NCI-H1417 (cell line): ENCODE data around the gene CYP2A13.
"Not testable (repeated sequence)": the region's sequence is repeated elsewhere in the genome, so short reads cannot be mapped to it uniquely, and the experiment has no call there.

ENCODE experiments used
- DNase-seq, 3 experiments: peaks; one replicate each; lab custom pipeline; 2025; lab: John Stamatoyannopoulos, UW

CYP2A13 gene, protein sequence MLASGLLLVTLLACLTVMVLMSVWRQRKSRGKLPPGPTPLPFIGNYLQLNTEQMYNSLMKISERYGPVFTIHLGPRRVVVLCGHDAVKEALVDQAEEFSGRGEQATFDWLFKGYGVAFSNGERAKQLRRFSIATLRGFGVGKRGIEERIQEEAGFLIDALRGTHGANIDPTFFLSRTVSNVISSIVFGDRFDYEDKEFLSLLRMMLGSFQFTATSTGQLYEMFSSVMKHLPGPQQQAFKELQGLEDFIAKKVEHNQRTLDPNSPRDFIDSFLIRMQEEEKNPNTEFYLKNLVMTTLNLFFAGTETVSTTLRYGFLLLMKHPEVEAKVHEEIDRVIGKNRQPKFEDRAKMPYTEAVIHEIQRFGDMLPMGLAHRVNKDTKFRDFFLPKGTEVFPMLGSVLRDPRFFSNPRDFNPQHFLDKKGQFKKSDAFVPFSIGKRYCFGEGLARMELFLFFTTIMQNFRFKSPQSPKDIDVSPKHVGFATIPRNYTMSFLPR

GRCh38 chr19:41088151-41088550, at the start of gene CYP2A13:
Gene CYP2A13, plus strand, starts transcription at chr19:41088451. Its CDS starts 21 bp downstream, at chr19:41088472.
- DNase-seq = no peak

DNA sequence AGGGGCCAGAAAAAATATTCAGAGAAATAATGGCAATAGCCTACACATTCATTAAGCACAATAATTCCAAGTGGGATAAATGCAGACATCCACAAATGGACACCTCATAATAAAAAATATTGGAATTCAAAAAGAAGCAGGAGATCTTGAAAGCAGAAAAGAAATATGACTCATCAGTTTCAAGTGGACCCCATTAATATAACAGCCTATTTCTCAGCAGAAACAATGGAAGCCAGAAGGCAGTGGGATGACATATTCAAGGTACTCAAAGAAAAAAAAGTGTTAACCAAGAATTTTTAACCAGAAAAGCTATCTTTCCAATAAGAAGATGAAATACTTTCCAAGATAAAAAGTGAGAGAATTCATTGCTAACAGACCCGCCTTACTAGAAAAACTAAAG, 48.4 kb upstream of the CYP2A13 start:
- no peak for DNase-seq

GRCh38 chr19:41045095-41045494, 43.2 kb upstream of the CYP2A13 start:
- not testable (repeated sequence) for DNase-seq

GRCh38 chr19:41050426-41050825, 37.8 kb upstream of the CYP2A13 start:
- no peak for DNase-seq

DNA sequence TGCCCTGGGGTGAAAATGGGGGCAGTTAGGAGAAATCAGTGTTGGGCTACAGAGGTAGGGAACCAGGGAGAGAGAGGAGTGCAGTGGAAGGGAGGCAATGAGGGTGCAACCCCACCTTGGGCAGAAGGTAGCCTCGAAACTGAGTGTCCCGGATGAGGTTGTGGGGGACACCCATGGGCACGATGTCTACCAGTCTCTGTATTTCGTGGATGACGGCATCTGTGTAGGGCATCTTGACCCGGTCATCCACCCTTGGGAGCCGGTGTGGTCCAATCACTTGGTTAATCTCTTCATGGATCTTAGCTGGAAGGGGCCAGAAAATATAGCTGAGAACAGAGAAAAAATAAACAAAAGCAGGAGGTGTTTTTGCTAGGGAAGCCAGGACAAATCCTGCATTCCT, 36.1 kb upstream of the CYP2A13 start:
- not testable (repeated sequence) for DNase-seq

DNA sequence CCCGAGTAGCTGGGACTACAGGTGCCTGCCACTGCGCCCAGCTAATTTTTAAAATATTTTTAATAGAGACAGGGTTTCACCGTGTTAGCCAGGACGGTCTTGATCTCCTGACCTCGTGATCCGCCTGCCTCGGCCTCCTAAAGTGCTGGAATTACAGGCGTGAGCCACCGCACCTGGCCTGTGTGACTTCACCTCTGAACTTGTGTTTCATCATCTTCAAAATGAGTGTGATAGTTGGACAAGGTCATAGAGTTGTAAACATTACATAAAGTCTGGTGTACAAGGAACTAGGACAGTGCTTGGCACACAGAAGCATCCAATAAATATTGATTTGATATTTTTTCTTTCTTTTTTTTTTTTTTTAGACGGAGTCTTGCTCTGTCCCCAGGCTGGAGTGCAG, 34.9 kb upstream of the CYP2A13 start:
- DNase-seq = not testable (repeated sequence)

DNA sequence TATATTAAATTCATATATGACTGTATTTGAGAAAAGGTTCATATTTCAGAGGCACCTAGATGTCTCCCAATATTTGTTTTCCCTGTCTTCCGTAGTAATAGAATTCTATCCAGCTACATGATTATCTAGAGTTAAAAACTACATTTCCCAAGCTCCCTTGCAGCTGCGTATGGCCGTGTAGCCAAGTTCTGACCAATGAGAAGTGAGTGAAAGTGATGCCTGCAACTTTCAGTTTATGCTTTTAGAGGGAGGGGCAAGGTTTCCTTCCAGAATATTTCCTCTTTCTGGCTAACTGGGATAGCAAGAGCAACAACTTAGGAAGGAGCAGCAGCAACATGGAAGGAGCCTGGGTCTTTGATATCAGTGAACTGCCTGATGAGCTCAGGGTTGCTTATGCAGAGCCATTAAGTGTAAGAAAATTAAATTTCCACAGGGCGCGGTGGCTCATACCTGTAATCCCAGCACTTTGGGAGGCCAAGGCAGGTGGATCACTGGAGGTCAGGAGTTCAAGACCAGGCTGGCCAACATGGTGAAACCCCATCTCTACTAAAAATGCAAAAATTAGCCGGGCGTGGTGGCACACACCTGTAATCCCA, 23.2 kb upstream of the CYP2A13 start:
- DNase-seq = no peak

DNA sequence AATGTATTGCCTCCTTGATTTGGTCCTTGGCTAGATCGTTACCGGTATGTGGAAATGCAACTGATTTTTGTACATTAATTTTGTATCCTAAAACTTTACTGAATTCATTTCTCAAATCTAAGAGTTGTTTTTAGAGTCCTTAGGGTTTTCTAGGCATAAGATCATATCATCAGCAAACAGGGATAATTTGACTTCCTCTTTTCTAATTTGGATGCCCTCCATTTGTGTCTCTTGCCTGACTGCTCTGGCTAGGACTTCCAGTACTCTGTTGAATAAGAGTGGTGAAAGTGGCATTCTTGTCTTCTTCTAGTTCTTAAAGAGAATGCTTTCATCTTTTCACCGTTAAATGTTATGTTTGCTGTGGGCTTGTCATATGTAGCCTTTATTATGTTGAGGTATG, 12.0 kb upstream of the CYP2A13 start:
- DNase-seq = no peak

GRCh38 chr19:41083516-41083915, 4.7 kb upstream of the CYP2A13 start:
- no peak for DNase-seq

DNA sequence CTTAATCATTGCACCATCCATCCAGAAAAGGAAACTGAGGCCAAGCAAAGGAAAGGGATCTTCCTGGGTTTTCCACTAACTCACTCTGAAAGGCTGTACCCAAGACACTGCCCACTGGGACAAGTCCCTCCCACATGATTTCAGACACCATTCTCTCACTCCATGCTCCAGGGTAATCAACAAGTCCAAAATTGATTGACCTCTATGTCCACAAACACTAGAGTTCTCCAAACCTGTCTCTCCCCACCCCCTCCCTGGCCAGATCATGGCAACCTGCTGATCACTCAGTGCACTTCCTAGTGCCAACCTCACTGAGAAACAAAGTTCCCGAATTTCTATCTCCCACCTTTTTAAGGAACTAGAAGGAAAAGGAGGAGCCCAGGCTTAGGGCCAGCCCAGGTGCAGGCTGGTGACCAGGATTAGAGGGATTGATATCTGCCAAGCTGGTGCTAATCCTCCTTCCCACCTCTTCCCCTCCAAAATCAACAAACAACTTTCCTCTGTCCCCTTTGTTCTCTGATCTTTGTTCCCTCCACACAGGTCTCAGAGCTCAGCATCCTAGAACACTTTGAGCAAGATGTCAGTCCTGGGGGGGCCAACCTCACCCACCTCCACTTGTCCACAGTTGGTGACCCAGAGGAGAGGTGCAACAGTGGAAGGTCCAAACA, 2.4 kb upstream of the CYP2A13 start:
- DNase-seq = no peak

- no peak for DNase-seq
Measured at GRCh38 chr19:41089959-41090358, 1.7 kb downstream of the CYP2A13 start.

DNA sequence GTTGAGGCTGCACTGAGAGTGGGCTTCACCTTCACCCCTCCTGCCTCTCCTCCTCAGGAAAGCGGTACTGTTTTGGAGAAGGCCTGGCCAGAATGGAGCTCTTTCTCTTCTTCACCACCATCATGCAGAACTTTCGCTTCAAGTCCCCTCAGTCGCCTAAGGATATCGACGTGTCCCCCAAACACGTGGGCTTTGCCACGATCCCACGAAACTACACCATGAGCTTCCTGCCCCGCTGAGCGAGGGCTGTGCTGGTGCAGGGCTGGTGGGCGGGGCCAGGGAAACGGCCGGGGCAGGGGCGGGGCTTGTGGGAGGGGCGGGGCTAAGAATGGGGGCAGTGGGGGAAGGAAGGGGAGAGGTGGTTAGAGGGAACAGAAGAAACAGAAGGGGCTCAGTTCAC, 7.5 kb downstream of the CYP2A13 start:
- no peak for DNase-seq

DNA sequence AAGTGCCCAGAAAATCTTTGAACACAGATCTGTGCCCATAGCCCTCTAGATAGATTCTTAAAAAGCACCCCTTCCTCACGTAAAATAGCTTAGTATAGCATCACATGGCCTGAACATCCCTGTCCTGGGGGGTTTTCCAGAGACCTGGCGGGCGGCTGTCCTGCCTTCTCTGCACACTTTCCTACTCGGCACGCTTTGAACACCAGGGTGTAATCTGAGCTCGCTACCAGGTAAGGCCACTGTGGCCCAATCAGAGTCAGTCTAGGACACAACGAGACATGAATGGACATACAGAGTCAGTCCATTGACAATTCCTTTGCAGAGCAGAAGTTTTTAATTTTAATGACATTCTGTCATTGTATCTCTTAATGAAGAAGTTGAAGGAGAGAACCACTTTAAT, 8.1 kb downstream of the CYP2A13 start:
- no peak for DNase-seq

DNA sequence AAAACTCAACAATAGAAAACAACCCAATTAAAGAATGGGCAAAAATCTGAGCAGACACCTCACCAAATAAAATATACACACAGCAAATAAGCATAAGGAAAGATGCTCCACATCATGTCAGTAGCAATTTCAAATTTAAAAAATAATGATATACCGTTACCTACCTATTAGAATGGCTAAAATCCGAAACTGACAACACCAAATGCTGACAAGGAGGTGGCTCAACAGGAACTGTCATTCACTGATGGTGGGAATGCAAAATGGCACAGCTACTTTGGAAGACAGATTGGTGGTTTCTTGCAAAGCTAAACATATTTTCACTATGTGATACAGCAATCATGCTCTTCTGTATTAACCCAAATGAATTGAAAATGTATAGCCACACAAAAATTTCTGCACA, 9.1 kb downstream of the CYP2A13 start:
- no peak for DNase-seq

- no peak for DNase-seq
Measured at GRCh38 chr19:41098762-41099161, 10.5 kb downstream of the CYP2A13 start.

- DNase-seq = not testable (repeated sequence)
Measured at GRCh38 chr19:41102210-41102609, 14.0 kb downstream of the CYP2A13 start.

DNA sequence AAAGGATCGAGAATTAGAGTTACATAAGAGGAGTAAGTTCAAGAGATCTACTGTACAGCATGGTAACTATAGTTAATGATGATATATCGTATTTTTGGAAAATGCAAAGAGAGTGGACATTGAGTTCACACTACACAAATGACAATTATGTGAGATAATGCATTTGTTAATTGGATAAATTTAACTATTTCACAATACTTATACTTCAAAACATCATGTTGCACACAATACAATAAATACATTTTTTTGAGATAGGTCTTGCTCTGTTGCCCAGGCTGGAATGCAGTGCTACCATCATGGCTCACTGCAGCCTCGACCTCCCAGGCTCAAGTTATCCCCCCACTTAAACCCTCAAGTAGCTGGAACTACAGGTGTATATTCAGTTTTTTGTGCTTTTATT, 17.9 kb downstream of the CYP2A13 start:
- DNase-seq = no peak

DNA sequence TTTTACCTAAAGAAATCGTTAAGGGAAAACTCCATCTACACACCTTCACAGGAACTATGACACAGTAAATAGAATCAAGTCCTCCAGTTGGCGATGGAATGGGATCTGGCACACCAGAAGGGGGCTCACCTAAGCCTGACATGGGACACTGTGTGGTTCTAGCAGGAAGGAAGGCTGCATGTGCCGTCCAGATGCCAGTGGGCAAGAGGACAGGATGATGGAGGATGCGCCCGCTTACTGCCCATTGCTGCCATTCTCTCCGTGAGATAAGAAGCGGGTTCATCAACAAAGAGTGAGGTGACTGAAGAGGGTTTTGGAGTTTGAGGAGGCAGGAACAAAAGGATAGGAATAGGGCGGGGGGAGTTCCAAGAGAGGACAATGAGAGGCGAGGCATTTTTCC, 23.0 kb downstream of the CYP2A13 start:
- no peak for DNase-seq

DNA sequence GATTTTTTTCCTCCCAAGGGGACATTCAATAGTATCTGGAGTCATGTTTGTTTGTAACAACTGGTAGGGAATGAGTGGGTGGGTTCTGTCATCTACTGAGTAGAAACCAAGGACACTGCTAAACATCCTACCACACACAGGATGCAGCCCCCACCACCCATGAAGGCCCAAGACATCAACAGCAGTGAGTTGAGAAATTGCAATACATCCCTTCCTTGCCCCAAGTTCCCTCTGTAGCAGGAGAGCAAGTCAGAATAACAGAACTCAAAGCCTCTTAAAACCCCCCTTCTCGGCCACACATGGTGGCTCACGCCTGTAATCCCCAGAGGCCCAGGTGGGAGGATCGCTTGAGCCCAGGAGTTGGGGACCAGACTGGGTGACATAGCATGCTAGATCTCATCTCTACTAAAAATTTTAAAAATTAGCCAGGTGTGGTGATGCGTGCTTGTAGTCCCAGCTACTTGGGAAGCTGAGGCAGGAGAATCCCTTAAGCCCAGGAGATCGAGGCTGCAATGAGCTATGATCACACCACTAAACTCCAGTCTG, 23.6 kb downstream of the CYP2A13 start:
- DNase-seq = no peak

DNA sequence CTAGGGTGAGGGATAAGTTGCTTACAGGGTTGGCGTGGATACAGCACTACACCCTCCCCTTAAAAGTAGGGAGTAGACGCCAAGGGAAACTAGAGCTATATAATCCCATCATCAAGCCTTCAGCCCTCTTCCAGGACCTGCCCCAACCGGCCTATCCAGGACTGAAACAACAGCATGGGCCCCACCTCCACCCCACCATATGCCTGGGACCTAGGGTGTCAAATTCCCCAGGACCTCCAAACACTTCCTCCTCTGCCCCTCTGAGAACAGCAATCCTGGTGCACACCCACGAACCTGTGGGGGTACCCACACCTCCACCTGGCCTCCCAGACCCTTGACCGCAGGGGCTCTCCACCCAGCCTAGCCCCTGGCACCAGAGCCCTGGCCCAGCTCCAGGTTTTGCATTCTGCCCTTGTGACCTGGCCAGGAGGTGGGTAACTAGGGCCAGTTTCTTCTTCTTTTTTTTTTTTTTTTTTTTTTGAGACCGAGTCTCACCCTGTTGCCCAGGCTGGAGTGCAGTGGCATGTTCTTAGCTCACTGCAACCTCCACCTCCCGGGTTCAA, 24.6 kb downstream of the CYP2A13 start:
- no peak for DNase-seq

GRCh38 chr19:41114132-41114531, 25.9 kb downstream of the CYP2A13 start, which contains the start of gene CYP2F1:
Gene CYP2F1, plus strand, starts transcription at chr19:41114432. Its CDS starts 1,757 bp downstream, at chr19:41116189.
- no peak for DNase-seq

- DNase-seq = no peak
Measured at GRCh38 chr19:41116261-41116660, 28.0 kb downstream of the CYP2A13 start.
